ENCODE measurements around the gene DDX55. TPM values are rescaled to one million over a fixed set of nuclear protein-coding genes. Genes with fewer than 3 reads are reported as not detected.

DDX55 gene
- total and polyA plus RNA-seq, 3 experiments from 2014 or later = 21.1 to 53.4 (median 46.2) TPM

DNA sequence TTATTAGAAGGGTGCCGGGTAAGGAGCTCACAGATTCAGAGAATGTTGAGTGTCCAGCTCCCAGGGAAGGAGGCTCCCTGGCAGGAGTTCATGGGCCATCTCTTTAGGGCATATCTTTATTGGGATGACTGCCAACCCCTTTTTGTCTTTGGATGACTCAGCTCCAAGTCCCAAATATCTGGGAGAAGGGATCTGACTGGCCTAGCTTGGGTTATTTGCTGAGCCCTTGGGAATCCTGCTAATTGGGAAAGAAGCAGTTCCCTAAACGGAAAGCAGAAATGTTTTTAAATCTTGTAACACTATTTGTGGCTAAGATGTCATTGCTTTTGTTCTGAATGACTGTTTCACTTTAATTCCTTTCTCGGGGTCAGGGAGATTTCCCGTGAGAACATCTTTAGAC is 12.6 kb downstream of the DDX55 start:
- DNase-seq = no peak
- no peak overlapping the region for H3K27ac Mint-ChIP-seq
- no peaks in the 10 kb centered on the region for H3K9me3 Mint-ChIP-seq
- peaks cover 8 to 85% (median 18%) of the 10 kb centered on the region in 3 donors for H3K36me3 Mint-ChIP-seq
- H3K4me1 Mint-ChIP-seq = peaks cover 0 to 4% (median 2%) of the 10 kb centered on the region in 3 donors
- no peak overlapping the region for H3K4me3 Mint-ChIP-seq
- Histone ChIP-seq H3K4me3 (ENCODE audit: low read length) (no peak overlapping the region), H3K27me3 (ENCODE audit: insufficient read depth, low read length, poor library complexity, severe bottlenecking) (no peaks in the 10 kb centered on the region), H3K27ac (ENCODE audit: low read depth, low read length) (no peak overlapping the region), H3K4me1 (ENCODE audit: insufficient read depth, low read length) (no peaks in the 10 kb centered on the region), H3K36me3 (ENCODE audit: insufficient read depth, low read length) (peaks cover 67% of the 10 kb centered on the region), H3K9me3 (ENCODE audit: low read length) (no peaks in the 10 kb centered on the region)
- no peaks in the 10 kb centered on the region for H3K27me3 Mint-ChIP-seq
- ChIA-PET POLR2A (no interaction called here), CTCF (no interaction called here)

DNA sequence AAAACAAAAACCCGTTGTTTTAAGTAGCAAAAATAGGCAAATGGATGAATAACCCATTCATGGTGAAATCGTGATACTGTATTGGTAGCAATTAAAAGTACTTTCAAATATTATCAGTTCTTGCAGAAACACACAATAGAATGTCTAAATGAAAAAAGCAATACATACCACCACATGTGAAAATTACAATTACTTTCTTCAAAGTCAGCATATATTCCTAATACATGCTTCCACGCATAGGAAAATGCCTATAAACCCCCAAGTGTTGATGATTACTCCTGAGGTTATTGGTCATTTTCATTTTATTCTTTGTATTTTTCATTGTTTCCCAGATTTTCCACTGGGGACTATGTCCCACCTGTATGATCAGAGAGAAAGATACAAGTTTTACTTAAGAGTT is 15.2 kb downstream of the DDX55 start:
- DNase-seq = no peak
- Mint-ChIP-seq H3K27me3 (no peaks in the 10 kb centered on the region), H3K36me3 (peaks cover 8 to 88% (median 21%) of the 10 kb centered on the region in 3 donors), H3K27ac (no peak overlapping the region), H3K4me1 (peaks cover 0 to 4% (median 2%) of the 10 kb centered on the region in 3 donors), H3K9me3 (no peaks in the 10 kb centered on the region), H3K4me3 (no peak overlapping the region)
- no peak overlapping the region for H3K4me3 ChIP-seq (ENCODE audit: low read length)
- H3K9me3 ChIP-seq (ENCODE audit: low read length) = no peaks in the 10 kb centered on the region
- H3K36me3 ChIP-seq (ENCODE audit: insufficient read depth, low read length) = peaks cover 70% of the 10 kb centered on the region
- H3K4me1 ChIP-seq (ENCODE audit: insufficient read depth, low read length) = no peaks in the 10 kb centered on the region
- ChIA-PET CTCF (interaction anchor here (0.8 to 0.9 kb wide), 2 partner anchors 11 kb away, joined by 3 read pairs; no protein-coding TSS in a partner anchor), POLR2A (no interaction called here)
- no peak overlapping the region for H3K27ac ChIP-seq (ENCODE audit: low read depth, low read length)
- H3K27me3 ChIP-seq (ENCODE audit: insufficient read depth, low read length, poor library complexity, severe bottlenecking) = no peaks in the 10 kb centered on the region

DNA sequence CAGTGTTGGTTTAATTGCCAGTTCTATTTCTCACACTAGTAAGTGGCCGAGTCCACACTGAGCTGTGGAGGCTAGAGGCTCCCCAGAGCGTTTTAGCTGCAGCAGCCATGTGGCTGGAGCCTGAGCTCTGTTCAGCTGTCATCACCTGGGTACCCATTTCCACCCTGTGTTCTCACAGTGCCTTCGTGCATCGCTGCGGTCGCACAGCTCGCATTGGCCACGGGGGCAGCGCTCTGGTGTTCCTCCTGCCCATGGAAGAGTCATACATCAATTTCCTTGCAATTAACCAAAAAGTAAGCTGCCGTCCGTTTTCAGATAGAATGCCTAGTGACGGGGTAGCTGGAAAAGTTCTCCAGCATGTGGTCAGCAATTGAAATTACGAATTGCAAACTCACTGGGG is 15.7 kb downstream of the DDX55 start:
- Mint-ChIP-seq H3K36me3 (peaks cover 3 to 88% (median 20%) of the 10 kb centered on the region in 3 donors), H3K4me1 (peaks cover 0 to 4% (median 2%) of the 10 kb centered on the region in 3 donors), H3K4me3 (no peak overlapping the region), H3K27me3 (no peaks in the 10 kb centered on the region), H3K27ac (peak overlapping the region in 1 of 8 donors; percentile 84), H3K9me3 (no peaks in the 10 kb centered on the region)
- no peak overlapping the region for H3K4me3 ChIP-seq (ENCODE audit: low read length)
- H3K9me3 ChIP-seq (ENCODE audit: low read length) = no peaks in the 10 kb centered on the region
- H3K4me1 ChIP-seq (ENCODE audit: insufficient read depth, low read length) = no peaks in the 10 kb centered on the region
- no peak for DNase-seq
- peaks cover 70% of the 10 kb centered on the region for H3K36me3 ChIP-seq (ENCODE audit: insufficient read depth, low read length)
- ChIA-PET CTCF (interaction anchor here (0.8 to 1.9 kb wide), 5 partner anchors 10 to 28 kb away, joined by 3 to 5 read pairs (median 3); no protein-coding TSS in a partner anchor), POLR2A (no interaction called here)
- no peak overlapping the region for H3K27ac ChIP-seq (ENCODE audit: low read depth, low read length)
- no peaks in the 10 kb centered on the region for H3K27me3 ChIP-seq (ENCODE audit: insufficient read depth, low read length, poor library complexity, severe bottlenecking)

DNA sequence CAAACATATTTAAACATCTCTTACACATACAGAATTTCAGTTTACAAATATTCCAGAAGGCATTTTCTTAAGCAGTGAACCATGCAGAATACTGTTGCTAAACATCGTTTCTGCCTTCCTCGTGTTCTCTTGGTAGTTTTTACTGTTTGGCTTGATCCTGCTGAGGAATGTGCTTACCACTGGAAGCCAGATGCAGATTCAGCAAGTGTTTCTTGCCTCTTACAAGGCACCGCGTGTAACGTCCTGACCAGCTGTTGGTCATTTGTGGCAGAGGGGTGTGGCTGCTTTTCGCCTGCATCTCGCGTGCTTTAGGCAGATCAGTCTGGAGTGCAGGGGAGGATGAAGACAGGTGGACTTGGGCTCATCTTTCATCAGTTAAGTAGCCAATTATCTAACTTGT is 19.2 kb downstream of the DDX55 start:
- H3K27me3 Mint-ChIP-seq = no peaks in the 10 kb centered on the region
- DNase-seq = no peak
- Histone ChIP-seq H3K9me3 (ENCODE audit: low read length) (no peaks in the 10 kb centered on the region), H3K27ac (ENCODE audit: low read depth, low read length) (no peak overlapping the region), H3K4me1 (ENCODE audit: insufficient read depth, low read length) (no peaks in the 10 kb centered on the region), H3K27me3 (ENCODE audit: insufficient read depth, low read length, poor library complexity, severe bottlenecking) (no peaks in the 10 kb centered on the region), H3K4me3 (ENCODE audit: low read length) (no peak overlapping the region), H3K36me3 (ENCODE audit: insufficient read depth, low read length) (peaks cover 58% of the 10 kb centered on the region)
- peak overlapping the region in 1 of 8 donors; percentile 60 for H3K27ac Mint-ChIP-seq
- H3K4me3 Mint-ChIP-seq = no peak overlapping the region
- ChIA-PET CTCF (interaction anchor here (1.6 to 2.9 kb wide), 2 partner anchors 8 to 11 kb away, joined by 4 to 8 read pairs; no protein-coding TSS in a partner anchor), POLR2A (no interaction called here)
- H3K9me3 Mint-ChIP-seq = no peaks in the 10 kb centered on the region
- H3K4me1 Mint-ChIP-seq = peaks cover 0 to 5% (median 2%) of the 10 kb centered on the region in 3 donors
- H3K36me3 Mint-ChIP-seq = peaks cover 8 to 77% (median 14%) of the 10 kb centered on the region in 3 donors

DNA sequence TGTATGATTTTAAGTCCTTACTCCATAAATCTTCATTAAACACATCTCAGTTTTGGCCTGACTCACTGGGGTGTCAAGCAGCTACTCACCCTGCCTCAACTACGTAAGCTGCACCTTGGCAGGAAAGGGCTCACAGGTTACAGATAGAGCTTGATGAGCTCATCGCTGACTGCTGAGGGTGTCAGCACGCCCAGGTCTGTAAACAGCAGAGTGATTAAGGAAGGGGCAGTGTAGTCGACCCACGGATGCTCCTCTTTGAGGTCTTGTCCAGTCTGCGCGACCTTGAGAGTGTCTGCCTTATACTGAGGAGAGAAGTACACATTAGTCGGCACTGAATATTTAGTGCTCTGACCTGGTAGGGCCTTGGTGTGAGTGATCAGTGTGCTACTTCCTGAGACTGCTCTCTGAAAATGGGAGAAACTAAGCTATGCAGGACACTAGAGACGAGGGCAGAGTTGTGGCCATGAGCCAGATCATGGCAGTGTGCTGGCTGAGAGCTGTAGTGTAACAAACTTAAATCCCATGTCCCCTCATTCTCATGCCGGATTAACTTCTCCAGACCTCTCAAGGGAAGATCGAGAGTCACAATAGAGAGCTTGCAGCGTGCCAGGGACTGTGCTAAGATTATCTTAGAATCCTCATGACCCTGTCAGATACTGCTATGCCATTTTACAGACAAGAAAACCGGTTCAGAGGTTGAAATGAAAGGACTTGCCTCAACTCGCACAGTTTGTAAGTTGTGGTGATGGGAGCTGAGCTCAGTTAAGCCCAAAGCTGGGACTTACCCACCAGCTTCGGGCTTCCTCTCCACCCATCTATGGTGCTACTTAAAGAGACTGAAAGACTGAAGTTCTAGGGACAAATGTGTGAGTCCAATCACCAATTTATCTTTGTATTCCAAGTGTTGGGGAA is 20.0 kb downstream of the DDX55 start:
- H3K27ac Mint-ChIP-seq = peak overlapping the region in 2 of 8 donors; percentile 31 to 36

DNA sequence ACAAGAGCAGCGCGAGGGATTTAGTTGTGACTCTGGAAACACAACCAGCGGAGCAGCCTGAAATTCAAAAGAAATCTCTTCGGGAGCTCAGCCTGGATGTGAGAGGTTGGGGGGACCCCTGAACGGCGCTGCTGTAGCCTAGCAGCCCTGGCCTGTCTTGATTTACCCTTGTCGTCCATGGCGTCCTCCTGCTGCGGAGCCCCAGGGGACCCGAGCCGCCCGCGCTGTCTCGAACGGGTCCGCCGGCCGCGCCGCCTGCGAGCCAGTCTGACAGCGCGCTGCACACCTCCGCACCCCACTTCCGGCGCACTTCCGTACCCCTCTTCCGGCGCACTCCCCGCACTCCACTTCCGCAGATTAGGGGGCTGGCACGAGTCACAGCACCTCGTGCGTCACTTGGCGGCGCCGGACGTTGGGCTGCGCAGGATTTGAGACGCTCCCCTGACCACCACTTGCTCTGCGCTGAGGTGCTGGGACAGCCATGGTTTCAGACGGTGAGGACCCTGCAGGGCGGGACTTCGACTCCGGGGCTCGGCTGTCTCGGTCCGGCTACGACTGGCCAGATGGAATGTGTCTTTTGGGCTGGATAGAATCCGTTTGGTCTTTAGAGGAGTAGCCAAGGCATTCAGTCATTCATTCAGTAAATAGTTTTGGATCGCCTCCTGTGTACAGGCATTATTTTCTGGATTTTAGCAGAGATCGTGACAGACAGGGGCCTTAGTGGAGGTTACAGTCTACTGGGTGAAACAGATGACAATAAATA is 31.7 kb downstream of the DDX55 start, which contains the start of the genes EIF2B1 and GTF2H3:
EIF2B1 (minus strand) TSS at position 308 of the 763 bp plus-strand sequence; CDS start at position 179, 129 bp downstream.
GTF2H3 (plus strand) TSS at position 451 of the 763 bp plus-strand sequence; CDS start at position 482, 31 bp downstream.
- POLR2A ChIA-PET = no interaction called here
- H3K36me3 ChIP-seq (ENCODE audit: insufficient read depth, low read length) = peaks cover 22% of the 10 kb centered on the region

More for the DNA sequence above, 20.0 kb downstream of the DDX55 start:
- Histone ChIP-seq H3K4me1 (ENCODE audit: insufficient read depth, low read length) (no peaks in the 10 kb centered on the region), H3K27ac (ENCODE audit: low read depth, low read length) (no peak overlapping the region), H3K27me3 (ENCODE audit: insufficient read depth, low read length, poor library complexity, severe bottlenecking) (no peaks in the 10 kb centered on the region), H3K36me3 (ENCODE audit: insufficient read depth, low read length) (peaks cover 60% of the 10 kb centered on the region), H3K9me3 (ENCODE audit: low read length) (no peaks in the 10 kb centered on the region), H3K4me3 (ENCODE audit: low read length) (no peak overlapping the region)
- no peak overlapping the region for H3K4me3 Mint-ChIP-seq
- H3K36me3 Mint-ChIP-seq = peaks cover 13 to 78% (median 18%) of the 10 kb centered on the region in 3 donors
- ChIA-PET POLR2A (no interaction called here), CTCF (interaction anchor here (0.7 to 2.9 kb wide), 3 partner anchors 8 to 31 kb away, joined by 4 to 8 read pairs (median 4); no protein-coding TSS in a partner anchor)
- H3K4me1 Mint-ChIP-seq = peaks cover 0 to 7% (median 2%) of the 10 kb centered on the region in 3 donors
- DNase-seq = no peak
- H3K9me3 Mint-ChIP-seq = no peaks in the 10 kb centered on the region
- H3K27me3 Mint-ChIP-seq = no peaks in the 10 kb centered on the region

DNA sequence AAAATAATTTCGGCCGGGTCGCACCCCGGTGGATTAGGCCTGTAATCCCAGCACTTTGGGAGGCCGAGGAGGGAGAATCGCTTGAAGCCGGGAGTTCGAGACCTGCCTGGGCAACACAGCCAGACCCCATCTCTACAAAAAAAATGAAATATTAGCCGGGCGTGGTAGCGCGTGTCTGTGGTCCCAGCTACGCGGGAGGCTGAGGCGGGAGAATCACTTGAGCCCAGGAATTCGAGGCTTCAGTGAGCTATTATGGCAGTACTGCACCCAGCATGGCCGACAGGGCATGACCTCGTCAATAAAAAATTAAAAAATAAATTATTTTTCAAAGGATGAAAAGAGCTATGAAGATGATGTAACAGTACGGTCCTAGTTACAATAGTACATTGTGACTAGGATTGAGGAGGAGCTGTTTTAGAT is 32.3 kb downstream of the DDX55 start:
- ChIA-PET POLR2A (no interaction called here), CTCF (no interaction called here)
- Histone ChIP-seq H3K27ac (ENCODE audit: low read depth, low read length) (peak overlapping the region; percentile 93), H3K27me3 (ENCODE audit: insufficient read depth, low read length, poor library complexity, severe bottlenecking) (no peaks in the 10 kb centered on the region), H3K4me1 (ENCODE audit: insufficient read depth, low read length) (peaks cover 19% of the 10 kb centered on the region), H3K4me3 (ENCODE audit: low read length) (peak overlapping the region; percentile 83), H3K36me3 (ENCODE audit: insufficient read depth, low read length) (peaks cover 16% of the 10 kb centered on the region), H3K9me3 (ENCODE audit: low read length) (no peaks in the 10 kb centered on the region)
- Mint-ChIP-seq H3K9me3 (no peaks in the 10 kb centered on the region), H3K4me3 (peak overlapping the region; percentile 92 to 98 (median 96)), H3K27me3 (no peaks in the 10 kb centered on the region), H3K36me3 (peaks cover 7 to 30% (median 9%) of the 10 kb centered on the region in 3 donors), H3K27ac (peak overlapping the region; percentile 89 to 99 (median 99)), H3K4me1 (peaks cover 29 to 45% (median 42%) of the 10 kb centered on the region in 3 donors)
- peak in 1 of 5 donors; percentile 4 for DNase-seq

More for the DNA sequence above, 31.7 kb downstream of the DDX55 start, which contains the start of the genes EIF2B1 and GTF2H3:
- Mint-ChIP-seq H3K9me3 (no peaks in the 10 kb centered on the region), H3K27me3 (no peaks in the 10 kb centered on the region), H3K36me3 (peaks cover 7 to 36% (median 11%) of the 10 kb centered on the region in 3 donors), H3K4me1 (peaks cover 29 to 45% (median 42%) of the 10 kb centered on the region in 3 donors), H3K27ac (peak within 1 kb of the TSS; percentile 89 to 99 (median 99)), H3K4me3 (peak within 1 kb of the TSS; percentile 92 to 98 (median 96))
- peak; percentile 94 to 97 (median 95) for DNase-seq
- H3K27ac ChIP-seq (ENCODE audit: low read depth, low read length) = peak within 1 kb of the TSS; percentile 93
- CTCF ChIA-PET = interaction anchor here (0.6 to 2.3 kb wide), 2 partner anchors 13 to 31 kb away, joined by 3 to 8 read pairs; no protein-coding TSS in a partner anchor
- peak within 1 kb of the TSS; percentile 83 for H3K4me3 ChIP-seq (ENCODE audit: low read length)
- no peaks in the 10 kb centered on the region for H3K27me3 ChIP-seq (ENCODE audit: insufficient read depth, low read length, poor library complexity, severe bottlenecking)
- no peaks in the 10 kb centered on the region for H3K9me3 ChIP-seq (ENCODE audit: low read length)
- peaks cover 19% of the 10 kb centered on the region for H3K4me1 ChIP-seq (ENCODE audit: insufficient read depth, low read length)

All from CD8-positive, alpha-beta memory T cell (primary cell).